Fibroblast of the conjunctiva (primary cell): ENCODE data around the gene SNUPN.
A peak's percentile ranks its signal among the peaks of the same experiment; 100 is the strongest.
"Not testable (repeated sequence)": the region's sequence is repeated elsewhere in the genome, so short reads cannot be mapped to it uniquely, and the experiment has no call there.

Source experiments
- DNase-seq: peaks from one replicate; pipeline ENCODE4 v3.0.0-alpha.2; 2010; ENCODE audit warnings: low read depth

SNUPN gene

DNA sequence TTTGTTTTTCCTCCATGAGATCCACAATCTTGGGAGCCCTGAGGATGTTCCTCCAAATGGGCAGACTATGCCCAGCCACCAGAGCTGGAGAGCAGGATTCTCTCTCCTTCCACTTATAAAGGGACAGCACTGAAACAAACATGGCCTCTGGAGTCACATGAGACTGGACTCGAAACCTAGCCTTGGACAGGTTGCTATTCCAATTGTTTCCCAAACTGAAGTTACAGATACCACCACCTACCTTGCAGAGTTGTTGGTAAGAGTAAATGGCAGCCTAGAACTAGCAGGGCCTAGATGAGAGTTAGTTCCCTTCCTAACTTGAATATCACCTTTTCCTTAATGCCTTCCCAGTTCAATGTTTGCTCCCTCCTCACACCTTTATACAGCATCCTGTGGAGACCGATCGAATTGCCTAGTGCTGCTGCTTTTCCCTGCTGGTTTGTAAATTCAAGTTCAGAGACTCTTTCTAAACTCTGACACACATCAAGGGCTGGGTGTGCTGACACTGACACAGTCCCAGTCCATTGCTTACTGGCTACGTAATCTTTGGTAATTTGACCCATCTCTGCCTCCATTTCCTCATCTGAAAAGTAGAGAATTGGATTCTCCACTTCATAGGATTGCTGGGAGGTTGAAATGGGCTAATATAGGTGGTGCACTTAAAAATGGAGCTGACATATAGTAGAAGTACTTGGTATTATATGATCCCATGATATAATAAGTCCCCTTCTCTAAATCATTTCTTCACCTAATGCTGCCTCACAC is 11.9 kb upstream of the SNUPN start:
- no peak for DNase-seq

DNA sequence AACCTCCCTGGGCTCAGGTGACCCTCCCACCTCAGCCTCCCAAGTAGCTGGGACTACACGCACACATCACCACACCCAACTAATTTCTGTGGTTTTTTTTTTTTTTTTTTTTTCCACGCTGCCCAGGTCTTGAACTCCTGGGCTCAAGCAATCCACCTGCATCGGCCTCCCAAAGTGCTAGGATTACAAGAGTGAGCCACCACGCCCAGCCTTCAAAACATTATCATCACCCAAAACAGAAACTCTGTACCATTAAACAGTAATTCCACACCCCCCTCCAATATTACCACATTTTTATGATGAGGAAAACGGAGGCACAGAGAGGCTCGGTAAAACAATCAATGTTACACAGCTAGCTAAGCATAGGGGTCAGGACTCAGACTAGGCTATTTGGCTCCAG is 10.5 kb upstream of the SNUPN start:
- DNase-seq = no peak

DNA sequence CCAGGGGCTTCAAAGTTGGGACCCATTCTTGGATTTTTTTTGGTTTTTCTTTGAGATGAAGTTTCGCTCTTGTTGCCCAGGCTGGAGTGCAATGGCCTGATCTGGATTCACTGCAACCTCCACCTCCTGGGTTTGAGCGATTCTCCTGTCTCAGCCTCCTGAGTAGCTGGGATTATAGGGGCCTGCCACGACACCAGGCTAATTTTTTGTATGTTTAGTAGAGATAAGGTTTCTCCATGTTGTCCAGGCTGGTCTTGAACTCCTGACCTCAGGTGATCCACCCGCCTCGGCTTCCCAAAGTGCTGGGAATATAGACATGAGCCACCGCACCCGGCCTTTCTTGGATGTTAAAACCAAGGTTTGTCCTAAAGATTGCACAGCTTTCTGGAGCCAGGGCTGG is 8.4 kb upstream of the SNUPN start:
- not testable (repeated sequence) for DNase-seq

DNA sequence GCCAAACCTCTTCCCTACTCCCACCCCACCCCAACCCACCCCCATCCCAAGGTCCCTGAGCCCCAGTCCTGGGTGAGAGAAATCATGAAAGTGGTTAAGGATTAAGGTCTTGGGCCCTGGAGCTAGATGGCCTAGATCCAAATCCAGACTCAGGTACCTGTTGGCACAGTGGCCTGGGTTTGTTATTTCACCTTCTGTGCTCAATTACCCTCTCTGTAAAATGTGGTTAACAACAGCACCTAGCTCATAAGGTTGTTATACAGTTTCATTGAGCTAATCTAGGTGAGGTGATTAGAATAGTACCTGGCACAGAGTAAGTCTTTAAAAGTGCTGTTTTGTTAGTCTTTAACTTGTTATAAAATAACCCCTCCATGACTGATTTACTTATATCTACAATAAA is 6.4 kb upstream of the SNUPN start:
- no peak for DNase-seq

DNA sequence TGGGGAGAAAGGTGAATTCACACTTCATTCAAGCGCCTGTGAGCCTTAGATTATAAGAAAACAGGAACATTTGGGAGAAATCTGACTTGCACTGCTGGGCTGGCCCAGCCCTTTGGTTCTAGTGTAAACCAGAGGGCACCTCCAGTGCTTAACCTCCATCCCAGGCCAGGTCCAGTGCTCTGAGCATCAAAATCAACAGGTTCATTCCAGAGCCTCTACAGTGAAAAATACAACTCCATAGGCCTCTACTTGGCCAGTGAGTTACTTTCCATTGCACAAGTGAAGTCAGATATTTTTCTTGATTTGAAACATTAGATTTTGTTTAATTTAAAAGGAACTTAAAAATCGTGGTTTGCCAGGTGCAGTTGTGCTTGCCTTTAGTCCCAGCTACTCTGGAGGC is 3.0 kb downstream of the SNUPN start:
- no peak for DNase-seq

DNA sequence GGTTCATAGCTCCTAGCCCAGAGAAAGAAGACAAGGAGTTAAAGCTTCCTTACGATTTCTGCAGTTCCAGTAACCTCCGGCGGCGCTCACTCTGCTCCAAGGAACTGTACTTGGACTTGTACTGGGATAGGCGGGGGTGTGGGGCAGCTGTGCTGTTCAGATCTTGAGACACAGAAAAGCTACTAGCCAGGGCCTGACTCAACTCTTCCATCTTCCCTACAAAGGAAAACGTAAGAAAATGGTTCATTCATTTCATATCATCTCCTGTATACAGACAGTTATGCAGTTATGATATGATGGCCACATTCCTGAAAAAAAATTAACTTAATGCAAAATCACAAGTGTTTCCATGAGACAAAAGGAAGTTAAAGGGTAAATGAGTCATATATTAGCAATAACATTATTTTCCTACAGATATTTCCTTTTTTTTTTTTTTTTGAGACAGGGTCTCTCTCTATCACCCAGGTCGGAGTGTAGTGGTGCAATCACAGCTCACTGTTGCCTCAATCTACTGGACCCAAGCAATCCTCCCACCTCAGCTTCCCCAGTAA is 4.6 kb downstream of the SNUPN start:
- peak; percentile 92 for DNase-seq

DNA sequence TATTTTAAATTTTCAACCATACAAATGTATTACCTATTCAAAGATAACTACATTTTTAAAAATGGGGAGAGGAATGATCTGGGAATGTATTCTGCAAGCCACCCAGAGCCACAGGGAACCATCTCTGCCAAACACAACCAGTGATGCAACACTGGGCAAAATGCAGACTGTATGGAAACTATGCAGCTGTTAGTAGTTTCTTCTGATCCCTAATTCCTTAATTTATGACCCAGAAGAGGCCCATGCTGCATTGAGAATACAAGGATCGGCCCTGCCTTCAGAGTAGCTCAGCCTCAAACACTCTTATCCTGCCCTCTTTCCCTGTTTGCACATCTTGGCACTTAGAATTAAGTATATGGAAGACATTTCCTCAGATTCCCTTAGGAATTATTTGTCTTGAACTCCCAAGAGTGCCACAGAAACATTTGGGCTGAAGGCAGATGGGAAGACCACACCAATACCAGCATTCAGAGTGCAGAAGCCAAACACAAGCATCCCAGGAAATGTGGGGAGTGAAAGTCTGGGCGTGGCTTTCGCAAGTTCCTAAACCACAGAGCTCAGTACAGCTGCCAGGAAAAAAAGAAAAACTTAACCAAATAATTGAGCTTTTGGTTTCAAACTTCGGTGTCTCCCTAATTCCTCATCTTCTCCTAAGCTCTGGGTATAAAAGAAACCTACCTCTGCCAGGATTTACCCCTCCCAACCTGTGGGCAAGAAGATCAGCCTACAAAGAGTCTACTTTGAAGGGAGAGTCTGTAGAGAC is 5.3 kb downstream of the SNUPN start:
- peak; percentile 77 for DNase-seq

DNA sequence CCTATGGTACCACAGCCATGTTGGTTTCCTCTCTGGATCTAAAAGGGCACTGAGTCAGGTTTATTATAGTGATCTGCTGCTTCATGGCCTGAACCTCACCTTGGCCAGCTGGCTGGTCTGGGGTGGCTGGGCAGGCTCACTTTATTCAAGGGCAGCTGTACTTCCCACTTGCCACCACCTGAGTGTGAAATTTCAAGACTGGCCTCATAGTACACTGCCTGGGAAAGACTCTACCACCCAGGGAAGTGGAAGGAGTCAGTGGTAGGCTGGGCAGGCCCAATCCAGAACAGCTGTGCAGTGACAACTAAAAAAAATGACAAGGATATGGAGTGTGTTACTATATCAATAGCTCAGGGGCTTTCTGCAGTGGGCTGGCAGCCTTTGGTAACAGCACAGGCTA is 8.8 kb downstream of the SNUPN start:
- no peak for DNase-seq

DNA sequence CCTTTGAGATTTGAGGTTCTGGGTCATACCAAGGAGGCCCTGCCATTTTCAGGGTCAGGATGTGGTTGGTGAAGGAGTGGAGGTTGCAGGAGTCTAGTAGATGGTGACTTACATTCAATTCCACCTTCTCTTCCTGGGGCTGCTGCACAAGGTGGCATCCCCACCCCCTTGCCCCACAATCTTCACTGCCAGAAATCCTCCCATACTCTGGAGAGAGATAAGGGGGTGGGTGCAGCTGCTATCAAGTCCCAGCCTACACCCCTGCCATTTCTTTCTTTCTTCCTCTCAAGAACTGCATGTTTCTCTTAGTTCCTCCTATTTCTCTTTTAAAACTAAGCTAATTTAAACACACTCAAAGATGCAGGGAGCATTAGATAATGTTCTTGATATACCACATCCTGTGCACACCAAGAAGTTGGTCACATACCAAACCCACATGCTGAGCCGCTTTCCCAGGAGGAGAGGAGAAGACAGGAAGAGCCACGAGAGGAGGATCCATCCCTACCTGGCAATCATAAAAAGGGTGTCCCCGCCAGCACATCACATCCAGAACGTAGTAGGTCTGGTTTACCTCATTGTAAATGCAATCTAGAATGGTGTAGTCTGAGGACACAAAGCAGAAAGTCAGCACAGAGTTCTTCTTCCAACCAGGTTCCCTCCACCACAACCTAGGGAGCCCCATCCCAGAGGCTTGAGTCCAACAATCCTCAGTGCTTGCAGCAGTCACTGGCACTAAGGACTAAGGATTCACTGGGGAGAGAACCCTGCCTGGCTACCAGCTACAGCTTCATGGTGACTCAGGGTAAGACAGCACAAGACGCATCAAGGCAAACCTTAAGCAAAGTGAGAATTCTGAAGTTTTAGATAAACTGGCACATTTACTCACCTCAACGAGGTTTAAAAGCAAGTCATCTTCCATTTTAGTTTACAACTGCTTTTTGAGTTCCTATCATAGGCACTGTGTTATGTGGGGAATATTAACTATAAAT is 18.5 kb downstream of the SNUPN start:
- DNase-seq = no peak

DNA sequence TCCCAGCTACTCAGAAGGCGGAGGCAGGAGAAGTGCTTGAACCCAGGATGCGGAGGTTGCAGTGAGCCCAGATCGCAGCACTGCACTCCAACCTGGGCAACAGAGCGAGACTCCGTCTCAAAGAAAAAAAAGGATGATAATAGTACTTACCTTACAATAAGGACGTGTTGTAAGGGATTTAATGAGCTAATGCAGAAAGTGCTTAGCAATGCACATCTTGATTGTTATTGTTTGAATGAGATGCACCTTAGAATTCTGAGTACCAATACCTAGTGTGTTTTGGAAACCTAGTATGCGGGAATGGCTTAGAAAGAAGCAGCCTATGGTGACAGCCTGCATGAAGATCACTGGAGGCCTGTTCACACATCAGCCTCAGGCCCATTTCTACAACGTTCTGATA is 19.5 kb downstream of the SNUPN start:
- DNase-seq = no peak

DNA sequence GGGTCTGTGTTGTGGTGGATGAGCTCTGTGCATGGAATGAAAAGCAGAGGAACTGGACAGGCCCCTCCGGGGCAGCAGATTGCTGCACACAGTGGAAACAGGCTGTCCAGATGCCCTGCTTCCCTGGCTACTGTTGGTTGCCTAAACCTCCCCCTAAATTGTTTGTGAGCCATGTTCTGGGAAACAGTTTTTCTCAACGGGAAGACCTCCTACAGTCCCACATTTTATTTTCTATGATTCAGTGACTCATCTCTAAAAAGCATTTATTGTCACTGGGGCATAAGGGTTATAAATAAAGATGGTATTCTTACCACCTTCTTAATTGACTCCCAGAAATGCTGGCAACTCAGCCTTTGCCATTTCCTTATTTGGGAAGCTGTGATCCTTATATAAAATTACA is 26.1 kb downstream of the SNUPN start:
- DNase-seq = no peak

DNA sequence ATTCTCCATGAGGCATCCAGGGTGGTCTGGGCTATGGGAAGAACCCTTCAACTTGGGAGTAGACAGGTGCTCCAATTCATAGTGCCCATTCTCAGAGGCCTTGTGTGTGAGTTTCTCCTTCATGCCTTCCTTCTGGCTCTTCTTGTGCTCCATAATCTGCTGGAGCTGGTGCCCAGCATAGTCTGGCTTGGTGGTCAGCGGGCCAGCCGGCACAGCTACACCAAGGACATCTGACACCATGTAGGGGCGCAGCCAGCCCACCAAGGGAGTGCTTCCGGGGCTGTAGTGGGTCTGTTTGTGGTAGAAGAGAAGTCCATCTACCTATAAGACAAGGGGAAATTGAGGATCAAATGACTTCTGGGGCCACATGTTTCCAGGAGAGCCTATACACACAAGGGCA is 27.2 kb downstream of the SNUPN start:
- DNase-seq = no peak

DNA sequence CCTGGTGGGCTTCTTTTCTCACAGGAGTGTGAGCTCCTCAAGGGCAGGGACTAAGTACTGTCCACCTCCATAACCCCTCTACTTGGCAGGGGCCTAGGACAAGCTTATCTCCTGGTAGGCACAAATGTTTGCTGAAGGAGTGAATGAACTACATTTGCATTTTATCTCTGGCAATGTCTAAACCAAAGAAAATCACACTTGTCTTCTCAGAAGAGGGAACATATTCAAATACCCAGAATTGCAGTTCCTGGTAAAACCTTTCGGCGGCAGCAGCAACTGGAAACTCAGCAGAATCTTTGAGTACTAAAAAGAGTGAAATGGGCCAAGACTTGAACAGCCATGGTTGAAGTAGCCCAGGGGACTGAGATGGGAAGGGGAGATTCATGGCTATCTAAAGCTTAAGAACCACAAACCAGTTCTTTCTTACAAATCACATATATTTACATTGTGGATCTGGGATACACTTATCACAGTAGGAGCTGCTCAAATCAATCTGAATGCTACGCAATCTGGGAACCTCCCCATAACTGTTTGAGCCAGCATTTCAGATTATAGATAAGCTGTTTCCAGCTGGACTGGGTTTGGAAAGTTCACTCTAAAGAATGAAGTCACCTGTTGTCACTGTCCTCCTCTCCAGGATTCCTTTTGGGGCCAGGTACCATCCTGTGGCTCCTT is 27.7 kb downstream of the SNUPN start:
- no peak for DNase-seq

DNA sequence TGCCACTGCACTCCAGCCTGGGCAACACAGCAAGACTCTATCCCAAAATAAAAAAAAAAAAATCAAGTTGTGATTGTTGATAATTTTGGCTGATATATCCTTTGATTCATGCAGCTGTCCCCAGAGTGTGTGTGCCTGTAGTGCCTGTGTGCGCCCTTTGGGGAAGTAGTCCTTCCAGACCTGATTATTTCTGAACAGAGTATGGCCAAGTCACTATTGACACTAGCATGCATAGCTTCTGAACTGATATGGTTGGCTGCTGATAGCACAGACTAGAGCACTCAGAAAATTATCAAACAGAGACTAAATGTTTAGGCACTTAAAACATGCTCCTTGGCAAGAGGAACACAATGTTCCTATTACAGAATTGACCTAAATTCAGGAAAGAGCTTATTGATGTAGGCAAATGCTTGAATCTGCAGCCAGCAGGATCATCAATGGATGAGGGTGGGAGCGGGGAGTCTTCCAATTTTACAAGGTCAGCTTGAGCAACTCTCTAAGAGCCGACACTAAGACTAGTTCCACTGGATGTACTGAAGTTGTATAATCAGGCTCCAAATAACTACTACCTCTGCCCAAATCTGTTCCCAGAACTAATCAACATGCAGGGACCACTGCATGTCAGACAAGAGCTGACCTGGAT is 28.7 kb downstream of the SNUPN start:
- no peak for DNase-seq

DNA sequence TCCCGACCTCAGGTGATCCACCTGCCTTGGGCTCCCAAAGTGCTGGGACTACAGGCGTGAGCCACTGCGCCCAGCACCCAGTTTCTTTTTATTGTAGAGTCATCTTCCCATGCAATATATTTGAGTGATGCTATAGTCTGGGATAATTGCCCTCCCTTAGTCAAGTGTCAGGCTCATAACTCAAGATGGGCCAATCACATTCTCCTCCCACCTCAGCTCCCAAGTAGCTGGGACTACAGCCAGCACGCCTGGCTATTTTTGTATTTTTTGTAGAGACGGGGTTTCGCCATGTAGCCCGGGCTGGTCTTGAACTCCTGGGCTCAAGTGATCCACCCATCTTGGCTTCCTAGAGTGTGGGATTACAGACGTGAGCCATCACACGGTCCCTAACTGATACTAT is 31.2 kb downstream of the SNUPN start:
- no peak for DNase-seq

DNA sequence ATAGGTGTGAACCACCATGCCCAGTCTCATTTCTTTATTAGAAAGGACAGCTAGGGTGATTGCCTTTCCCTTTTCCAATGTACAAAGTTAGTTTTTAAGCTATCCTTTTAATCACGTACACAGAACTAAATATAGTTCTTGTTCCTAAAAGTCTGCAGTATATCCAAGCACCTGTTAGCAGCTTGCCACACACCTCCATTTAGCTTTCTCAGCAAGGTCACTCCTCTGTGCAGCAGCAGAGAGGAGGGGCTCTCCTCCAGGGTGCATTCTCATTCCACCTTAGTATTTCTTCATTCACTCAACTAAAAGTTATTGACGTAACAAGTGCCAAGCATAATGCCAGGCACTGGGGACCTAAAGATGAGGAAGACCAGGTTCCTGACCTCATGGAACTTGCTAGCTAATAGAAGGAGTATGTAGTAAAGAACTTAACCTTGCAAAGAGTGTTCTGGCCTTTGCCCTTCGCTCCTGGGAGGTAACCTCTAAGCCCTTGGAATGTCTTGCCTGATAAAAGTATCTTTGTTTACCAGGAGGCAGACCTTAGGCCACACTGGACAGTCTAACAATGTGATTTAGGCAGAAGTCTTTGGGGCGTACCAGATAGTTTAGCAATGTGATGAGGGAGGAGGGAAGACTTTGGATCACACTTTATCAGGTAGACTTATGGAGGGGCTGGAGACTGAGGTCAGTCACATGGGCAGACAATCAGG is 33.7 kb downstream of the SNUPN start:
- DNase-seq = no peak

DNA sequence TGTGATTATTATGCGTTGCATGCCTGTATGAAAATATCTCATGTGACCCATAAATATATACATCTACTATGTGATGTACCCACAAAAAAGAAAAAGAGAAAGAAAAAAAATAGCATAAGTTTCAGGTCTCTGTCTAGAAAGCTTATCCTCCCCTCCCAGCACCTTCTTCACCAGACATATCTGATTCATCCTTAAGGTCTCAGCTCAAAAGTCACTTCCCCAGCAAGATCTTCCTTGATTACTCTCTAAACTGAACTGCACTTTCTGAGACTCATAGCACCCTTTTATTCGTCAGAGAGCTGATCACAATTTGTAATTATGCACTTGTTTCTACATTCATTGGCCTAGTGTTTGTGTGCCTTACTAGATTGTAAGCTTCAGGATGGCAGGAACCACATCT is 35.3 kb downstream of the SNUPN start:
- no peak for DNase-seq

DNA sequence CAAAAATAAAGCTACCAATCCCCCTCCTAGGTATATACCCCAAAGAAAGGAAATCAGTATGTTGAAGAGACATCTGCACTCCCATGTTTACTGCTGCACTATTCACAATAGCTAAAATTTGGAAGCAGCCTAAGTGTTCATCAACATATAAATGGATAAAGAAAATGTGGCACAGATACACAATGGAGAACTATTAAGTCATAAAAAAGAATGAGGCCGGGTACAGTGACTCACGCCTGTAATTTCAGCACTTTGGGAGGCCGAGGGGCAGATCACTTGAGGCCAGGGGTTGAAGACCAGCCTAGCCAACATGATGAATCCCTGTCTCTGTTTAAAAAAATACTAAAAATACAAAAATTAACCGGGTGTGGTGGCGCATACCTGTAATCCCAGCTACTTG is 36.5 kb downstream of the SNUPN start:
- no peak for DNase-seq

DNA sequence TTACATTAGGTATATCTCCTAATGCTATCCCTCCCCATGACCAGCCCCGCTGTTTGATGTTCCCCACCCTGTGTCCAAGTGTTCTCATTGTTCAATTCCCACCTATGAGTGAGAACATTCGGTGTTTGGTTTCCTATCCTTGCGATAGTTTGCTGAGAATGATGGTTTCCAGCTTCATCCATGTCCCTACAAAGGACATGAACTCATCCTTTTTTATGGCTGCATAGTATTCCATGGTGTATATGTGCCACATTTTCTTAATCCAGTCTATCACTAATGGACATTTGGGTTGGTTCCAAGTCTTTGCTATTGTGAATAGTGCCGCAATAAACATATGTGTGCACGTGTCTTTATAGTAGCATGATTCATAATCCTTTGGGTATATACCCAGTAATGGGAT is 39.1 kb downstream of the SNUPN start:
- DNase-seq = not testable (repeated sequence)

DNA sequence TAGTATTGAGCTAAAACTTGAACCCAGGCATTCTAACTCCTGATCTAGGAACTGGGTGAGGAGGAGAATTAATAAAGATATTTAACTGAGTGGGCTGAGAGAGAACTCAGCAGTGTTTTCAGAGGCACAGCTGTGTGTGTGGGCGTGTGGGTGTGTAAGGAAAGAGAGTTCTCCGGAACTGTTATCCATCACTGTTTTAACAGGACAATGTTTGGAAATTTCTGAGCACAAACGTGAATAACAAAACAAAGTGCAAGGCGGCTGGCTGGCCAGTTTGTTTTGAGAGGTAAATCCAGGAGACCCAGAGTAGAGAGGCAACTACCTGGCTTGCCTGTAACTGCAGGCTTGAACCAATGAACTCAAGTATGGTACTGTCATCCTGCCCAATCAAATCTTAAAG is 41.4 kb downstream of the SNUPN start:
- DNase-seq = no peak

DNA sequence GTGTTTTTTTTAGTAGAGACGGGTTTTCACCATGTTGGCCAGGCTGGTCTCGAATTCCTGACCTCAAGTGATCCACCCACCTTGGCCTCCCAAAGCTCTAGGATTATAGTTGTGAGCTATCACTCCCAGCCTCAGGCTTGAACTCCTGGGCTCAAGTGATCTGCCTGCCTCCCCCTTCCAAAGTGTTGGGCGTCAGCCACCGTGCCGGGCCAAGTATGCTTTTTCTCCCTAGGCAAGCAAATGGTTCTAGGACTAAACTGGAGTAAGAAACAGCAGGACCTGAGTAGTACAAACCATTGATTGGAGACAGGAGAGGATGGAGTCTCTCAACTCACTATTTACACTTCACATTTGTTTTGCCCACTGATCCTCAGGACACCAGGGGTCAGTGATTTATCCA is 41.8 kb downstream of the SNUPN start:
- no peak for DNase-seq
